Measurements from ENCODE around the gene CRADD. TPM values are rescaled to one million over a fixed set of nuclear protein-coding genes. Genes with fewer than 3 reads are reported as not detected.

CRADD gene
- total and polyA plus RNA-seq, 2 donors (not counting 3 experiments of a cell fraction or from before 2014, with no cell fraction given) = 11.7 to 14.5 TPM

DNA sequence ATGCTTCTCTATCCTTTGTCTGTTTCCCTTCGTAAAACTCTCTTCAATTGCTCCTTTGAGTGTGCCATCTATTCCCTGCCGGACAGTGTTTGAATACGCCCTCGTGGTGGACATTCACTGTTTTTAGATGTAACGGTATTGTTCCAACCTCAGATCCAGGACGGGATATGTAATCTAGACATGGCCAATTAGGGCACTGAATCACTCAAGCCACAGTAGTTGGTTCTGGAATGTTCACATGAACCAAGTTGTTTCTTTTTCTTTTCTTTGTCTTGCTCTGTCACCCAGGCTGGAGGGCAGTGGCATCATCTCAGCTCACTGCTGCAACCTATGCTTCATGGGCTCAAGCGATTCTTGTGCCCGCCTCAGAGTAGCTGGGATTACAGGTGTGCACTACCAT, 267.0 kb downstream of the CRADD start:
- H3K4me3 ChIP-seq (replicated peaks in 1 of 3; ENCODE audit: insufficient read depth in 1 of 3, low read depth in 1 of 3, low read length in 3 of 3) = no peak overlapping the region
- BruUV-seq (replicated peaks) = no TSS peak
- no peak overlapping the region for H3K4me2 ChIP-seq (ENCODE audit: insufficient read depth, low read length)
- no peaks in the 10 kb centered on the region for H3K4me1 ChIP-seq (ENCODE audit: control insufficient read depth, extremely low read depth, insufficient read depth, low read length)
- dilution Hi-C loops (cut with MboI; ENCODE audit: extremely low pct_ligation_motif_present, low sequenced_read_pairs) = no loop called here
- FAIRE-seq (no peak), DNase-seq (ENCODE audit: low read depth, low spot score) (no peak)
- H3K27me3 ChIP-seq (ENCODE audit: control insufficient read depth in 2 of 2, insufficient read depth in 2 of 2, low read length in 2 of 2) = peaks cover 2 to 10% of the 10 kb centered on the region in 2 experiments
- H3K79me2 ChIP-seq (ENCODE audit: control insufficient read depth, insufficient read depth, low read length) = no peaks in the 10 kb centered on the region
- no peak overlapping the region for H3K9ac ChIP-seq (replicated peaks; ENCODE audit: extremely low read depth, insufficient read depth, low read length)
- TF ChIP-seq, protein P1, sequence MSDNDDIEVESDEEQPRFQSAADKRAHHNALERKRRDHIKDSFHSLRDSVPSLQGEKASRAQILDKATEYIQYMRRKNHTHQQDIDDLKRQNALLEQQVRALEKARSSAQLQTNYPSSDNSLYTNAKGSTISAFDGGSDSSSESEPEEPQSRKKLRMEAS (IDR thresholded peaks at IDR 0.05; ENCODE audit: insufficient read depth, insufficient read length) = no peak
- TF ChIP-seq POLR2AphosphoS5 (IDR thresholded peaks at IDR 0.05; ENCODE audit: insufficient read depth, low read depth, low read length) = no peak
- TF ChIP-seq JUN (IDR thresholded peaks at IDR 0.05; ENCODE audit: borderline replicate concordance, insufficient read depth, insufficient read length, low read depth) = no peak
- TF ChIP-seq POLR2A (IDR thresholded peaks at IDR 0.05; ENCODE audit: low read depth, low read length) = no peak
- no peak for TF ChIP-seq MYC (IDR thresholded peaks at IDR 0.05; ENCODE audit: low read depth, low read length)
- TF ChIP-seq EZH2 (IDR thresholded peaks at IDR 0.05; ENCODE audit: borderline replicate concordance, low read depth, low read length, severe bottlenecking) = no peak
- no peak for TF ChIP-seq GATA2 (IDR thresholded peaks at IDR 0.05; ENCODE audit: insufficient read depth, insufficient read length, low read depth, low read length)
- TF ChIP-seq, protein P2, sequence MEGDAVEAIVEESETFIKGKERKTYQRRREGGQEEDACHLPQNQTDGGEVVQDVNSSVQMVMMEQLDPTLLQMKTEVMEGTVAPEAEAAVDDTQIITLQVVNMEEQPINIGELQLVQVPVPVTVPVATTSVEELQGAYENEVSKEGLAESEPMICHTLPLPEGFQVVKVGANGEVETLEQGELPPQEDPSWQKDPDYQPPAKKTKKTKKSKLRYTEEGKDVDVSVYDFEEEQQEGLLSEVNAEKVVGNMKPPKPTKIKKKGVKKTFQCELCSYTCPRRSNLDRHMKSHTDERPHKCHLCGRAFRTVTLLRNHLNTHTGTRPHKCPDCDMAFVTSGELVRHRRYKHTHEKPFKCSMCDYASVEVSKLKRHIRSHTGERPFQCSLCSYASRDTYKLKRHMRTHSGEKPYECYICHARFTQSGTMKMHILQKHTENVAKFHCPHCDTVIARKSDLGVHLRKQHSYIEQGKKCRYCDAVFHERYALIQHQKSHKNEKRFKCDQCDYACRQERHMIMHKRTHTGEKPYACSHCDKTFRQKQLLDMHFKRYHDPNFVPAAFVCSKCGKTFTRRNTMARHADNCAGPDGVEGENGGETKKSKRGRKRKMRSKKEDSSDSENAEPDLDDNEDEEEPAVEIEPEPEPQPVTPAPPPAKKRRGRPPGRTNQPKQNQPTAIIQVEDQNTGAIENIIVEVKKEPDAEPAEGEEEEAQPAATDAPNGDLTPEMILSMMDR (IDR thresholded peaks at IDR 0.05; ENCODE audit: extremely low read depth in 1 of 2, insufficient read depth in 1 of 2, low read depth in 1 of 2, low read length in 2 of 2) = no peak
- TF ChIP-seq FOS (IDR thresholded peaks at IDR 0.05; ENCODE audit: borderline replicate concordance, insufficient read depth, low read length) = no peak
- CTCF ChIA-PET = no interaction called here
- H2AFZ ChIP-seq (ENCODE audit: low read depth, low read length) = no peak overlapping the region
- POLR2A ChIA-PET = no interaction called here
- no peaks in the 10 kb centered on the region for H3K36me3 ChIP-seq (ENCODE audit: control insufficient read depth in 2 of 2, extremely low read depth in 1 of 2, insufficient read depth in 2 of 2, low read length in 2 of 2)
- no peaks in the 10 kb centered on the region for H3K9me3 ChIP-seq (replicated peaks; ENCODE audit: control insufficient read depth, insufficient read depth, low read length)
- H3K9me1 ChIP-seq (replicated peaks; ENCODE audit: control insufficient read depth, extremely low read depth, insufficient read depth, low read length) = no peaks in the 10 kb centered on the region
- intact Hi-C loops (cut with micrococcal nuclease) = no loop called here
- no peak overlapping the region for H3K27ac ChIP-seq (ENCODE audit: insufficient read depth, low read depth, low read length)
- no peaks in the 10 kb centered on the region for H4K20me1 ChIP-seq (replicated peaks; ENCODE audit: control insufficient read depth, extremely low read depth, insufficient read depth, low read length)

Small RNAs within 50 kb of the gene (small RNA-seq; reads per million reads assigned to genes)
- not detected for gene RN7SL630P (ENCODE audit: insufficient read depth, insufficient read length, low read depth, low replicate concordance)

Other genes with a start within 250 kb of the CRADD start
- gene UBE2N, start 235.4 kb upstream of the CRADD start, total RNA-seq = 125 and 130 TPM in 2 replicates
- gene UBE2N, start 235.4 kb upstream of the CRADD start, polyA plus RNA-seq = 52.5 and 59.2 TPM in 2 replicates
- 58.0 and 61.2 TPM in 2 replicates for gene MRPL42, start 209.9 kb upstream of the CRADD start, total RNA-seq
- gene MRPL42, start 209.9 kb upstream of the CRADD start, polyA plus RNA-seq = 29.4 and 38.5 TPM in 2 replicates
- gene SOCS2, start 104.7 kb upstream of the CRADD start, total RNA-seq = 4.1 and 5.6 TPM in 2 replicates
- gene SOCS2, start 104.7 kb upstream of the CRADD start, polyA plus RNA-seq = 2.4 and 3.5 TPM in 2 replicates